Keratinocyte (primary cell): ENCODE results near the gene HMX3.

Source experiments
- EZH2 ChIP-seq: IDR thresholded peaks from one replicate; pipeline ENCODE4 v1.6.1; 2012; ENCODE audit warnings: inconsistent platforms, mild to moderate bottlenecking, low read length, moderate library complexity
- TF ChIP-seq, protein P1 (sequence below), 3 experiments: IDR thresholded peaks in 1 of 3; conservative IDR thresholded peaks in 1 of 3; optimal IDR thresholded peaks in 1 of 3; 2 replicates in 2 of 3; 3 replicates in 1 of 3; pipeline versions ENCODE3 to v1.5.1; 2011; ENCODE audit warnings: low read length in 3 of 3, mild to moderate bottlenecking in 3 of 3, moderate library complexity in 2 of 3, control low read depth in 1 of 3, inconsistent platforms in 1 of 3; ENCODE audit not compliant: insufficient read depth in 2 of 3; ENCODE audit errors: extremely low read depth in 1 of 3

DNA sequence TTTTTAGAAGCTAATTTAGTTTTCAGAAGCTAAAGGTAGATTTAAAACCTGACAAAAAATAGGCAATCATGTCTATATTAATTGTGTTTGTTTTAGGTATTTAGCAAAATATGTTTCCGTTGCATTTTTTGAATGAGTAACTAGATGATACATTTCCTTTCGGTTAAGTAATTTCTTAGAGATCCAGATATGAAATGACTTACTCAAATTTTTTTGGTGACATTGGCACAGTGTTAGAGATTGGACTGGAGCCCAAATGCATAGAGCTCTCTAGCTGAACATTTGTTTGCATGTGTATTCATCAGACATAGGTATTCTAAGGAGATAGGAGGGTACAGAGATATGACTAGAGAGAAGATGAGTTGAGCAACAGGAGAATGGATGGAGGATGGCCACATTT lies 20.3 kb downstream of the HMX3 start:
- TF ChIP-seq, protein P1, sequence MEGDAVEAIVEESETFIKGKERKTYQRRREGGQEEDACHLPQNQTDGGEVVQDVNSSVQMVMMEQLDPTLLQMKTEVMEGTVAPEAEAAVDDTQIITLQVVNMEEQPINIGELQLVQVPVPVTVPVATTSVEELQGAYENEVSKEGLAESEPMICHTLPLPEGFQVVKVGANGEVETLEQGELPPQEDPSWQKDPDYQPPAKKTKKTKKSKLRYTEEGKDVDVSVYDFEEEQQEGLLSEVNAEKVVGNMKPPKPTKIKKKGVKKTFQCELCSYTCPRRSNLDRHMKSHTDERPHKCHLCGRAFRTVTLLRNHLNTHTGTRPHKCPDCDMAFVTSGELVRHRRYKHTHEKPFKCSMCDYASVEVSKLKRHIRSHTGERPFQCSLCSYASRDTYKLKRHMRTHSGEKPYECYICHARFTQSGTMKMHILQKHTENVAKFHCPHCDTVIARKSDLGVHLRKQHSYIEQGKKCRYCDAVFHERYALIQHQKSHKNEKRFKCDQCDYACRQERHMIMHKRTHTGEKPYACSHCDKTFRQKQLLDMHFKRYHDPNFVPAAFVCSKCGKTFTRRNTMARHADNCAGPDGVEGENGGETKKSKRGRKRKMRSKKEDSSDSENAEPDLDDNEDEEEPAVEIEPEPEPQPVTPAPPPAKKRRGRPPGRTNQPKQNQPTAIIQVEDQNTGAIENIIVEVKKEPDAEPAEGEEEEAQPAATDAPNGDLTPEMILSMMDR (optimal IDR thresholded peaks at IDR 0.05 in 1 of 3, IDR thresholded peaks at IDR 0.05 in 1 of 3, conservative IDR thresholded peaks at IDR 0.05 in 1 of 3; ENCODE audit: extremely low read depth in 1 of 3, insufficient read depth in 2 of 3, low read length in 3 of 3), result no peak
- TF ChIP-seq EZH2, result no peak
